VCaP (cell line): Measurements from ENCODE around the gene G2E3.

Experiments
- H3K27ac ChIP-seq: fragments of 450-650 bp; 2 replicates; pipeline ENCODE4 v1.5.1; 2017
- TF ChIP-seq, protein P1 (sequence below): fragments of 450-650 bp; conservative IDR thresholded peaks from 2 replicates; pipeline ENCODE4 v1.5.1; 2017; ENCODE audit warnings: mild to moderate bottlenecking, moderate library complexity

The G2E3 gene

GRCh38 chr14:30550335-30550734, 8.6 kb upstream of the G2E3 start:
- TF ChIP-seq, protein P1, sequence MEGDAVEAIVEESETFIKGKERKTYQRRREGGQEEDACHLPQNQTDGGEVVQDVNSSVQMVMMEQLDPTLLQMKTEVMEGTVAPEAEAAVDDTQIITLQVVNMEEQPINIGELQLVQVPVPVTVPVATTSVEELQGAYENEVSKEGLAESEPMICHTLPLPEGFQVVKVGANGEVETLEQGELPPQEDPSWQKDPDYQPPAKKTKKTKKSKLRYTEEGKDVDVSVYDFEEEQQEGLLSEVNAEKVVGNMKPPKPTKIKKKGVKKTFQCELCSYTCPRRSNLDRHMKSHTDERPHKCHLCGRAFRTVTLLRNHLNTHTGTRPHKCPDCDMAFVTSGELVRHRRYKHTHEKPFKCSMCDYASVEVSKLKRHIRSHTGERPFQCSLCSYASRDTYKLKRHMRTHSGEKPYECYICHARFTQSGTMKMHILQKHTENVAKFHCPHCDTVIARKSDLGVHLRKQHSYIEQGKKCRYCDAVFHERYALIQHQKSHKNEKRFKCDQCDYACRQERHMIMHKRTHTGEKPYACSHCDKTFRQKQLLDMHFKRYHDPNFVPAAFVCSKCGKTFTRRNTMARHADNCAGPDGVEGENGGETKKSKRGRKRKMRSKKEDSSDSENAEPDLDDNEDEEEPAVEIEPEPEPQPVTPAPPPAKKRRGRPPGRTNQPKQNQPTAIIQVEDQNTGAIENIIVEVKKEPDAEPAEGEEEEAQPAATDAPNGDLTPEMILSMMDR = no peak
- no peak overlapping the region for H3K27ac ChIP-seq

DNA sequence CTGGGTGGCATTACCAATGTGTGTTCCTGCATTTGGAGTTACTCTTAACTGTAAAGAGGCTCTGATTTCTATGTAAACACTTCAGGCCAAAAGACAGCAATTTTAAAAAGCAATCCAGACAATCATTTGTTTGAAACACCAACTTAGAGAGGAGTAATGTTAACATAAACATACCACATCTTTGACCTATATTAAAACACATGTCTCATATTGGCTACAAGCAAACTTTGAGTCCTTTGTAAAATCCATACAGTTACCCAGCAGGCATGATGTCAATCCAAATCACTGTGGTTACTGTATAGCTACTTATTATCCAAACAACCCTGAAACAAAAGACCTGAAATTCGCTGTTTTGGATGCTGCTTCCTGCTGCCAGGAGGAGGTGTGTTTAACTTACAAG, 7.5 kb upstream of the G2E3 start:
- TF ChIP-seq, protein P1 = no peak
- H3K27ac ChIP-seq = no peak overlapping the region

- TF ChIP-seq, protein P1 = no peak
- H3K27ac ChIP-seq = no peak overlapping the region
These were observed 5.5 kb upstream of the G2E3 start for GRCh38 chr14:30553311-30553989.

DNA sequence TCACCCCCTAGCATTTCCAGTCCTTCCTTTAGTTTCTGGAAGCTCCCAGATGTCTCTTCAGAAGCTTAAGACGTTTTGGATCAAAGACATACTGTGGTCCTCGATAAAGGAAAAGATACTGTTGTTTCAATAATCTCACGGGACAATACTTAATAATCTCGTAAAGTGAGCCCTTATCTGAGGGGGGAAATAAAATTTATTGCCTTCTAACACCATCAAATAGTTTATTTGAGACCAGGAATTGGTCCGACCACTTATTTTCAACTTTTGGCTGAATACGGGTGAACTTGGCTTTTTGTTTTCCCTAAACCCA, 640 bp upstream of the G2E3 start:
- H3K27ac ChIP-seq = peak overlapping the region; percentile 93
- TF ChIP-seq, protein P1 = no peak

DNA sequence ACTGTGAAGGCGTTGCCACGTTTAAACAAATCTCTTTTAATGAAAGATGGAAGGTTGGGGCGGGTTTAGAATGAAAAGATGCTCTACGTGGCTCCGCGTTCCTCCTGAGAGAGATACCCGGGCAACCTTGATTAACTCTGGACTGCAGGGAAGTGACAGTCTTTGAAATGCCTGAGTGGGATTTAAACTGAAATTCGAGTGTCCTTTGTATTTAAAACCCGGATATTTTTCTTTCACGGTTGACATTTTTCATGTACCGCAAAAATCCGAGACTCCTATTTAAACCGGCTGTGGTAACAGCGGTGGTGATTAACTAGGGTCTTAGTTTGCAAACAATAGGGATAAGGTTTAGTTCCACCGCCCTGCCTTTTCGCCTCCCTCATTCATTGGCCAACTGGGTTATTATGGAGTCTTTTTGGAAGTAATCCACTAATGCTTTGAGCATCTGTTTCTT, 707 bp downstream of the G2E3 start:
- H3K27ac ChIP-seq = peak overlapping the region; percentile 93
- TF ChIP-seq, protein P1 = no peak

- TF ChIP-seq, protein P1 = no peak
- H3K27ac ChIP-seq = peak overlapping the region; percentile 93
These were observed 1.6 kb downstream of the G2E3 start for GRCh38 chr14:30560581-30560980.

- H3K27ac ChIP-seq = no peak overlapping the region
- TF ChIP-seq, protein P1 = no peak
These were observed 5.4 kb downstream of the G2E3 start for GRCh38 chr14:30564235-30564867.
